CD14-positive monocyte (primary cell): ENCODE data around the gene F13A1. TPM values are rescaled to one million over a fixed set of nuclear protein-coding genes. Genes with fewer than 3 reads are reported as not detected.

Experiments used
- DNase-seq, 3 donors: peaks; one replicate each; pipeline ENCODE4 v3.0.0-alpha.2; 2011 to 2022
- H2AFZ ChIP-seq: 2 replicates; pipeline ENCODE4 v1.6.0; 2012; ENCODE audit warnings: mild to moderate bottlenecking, low read depth, low read length, inconsistent platforms; ENCODE audit not compliant: insufficient read depth, poor library complexity, severe bottlenecking
- H3K27ac ChIP-seq, 2 donors: 1 replicate in 1 of 2; 2 replicates in 1 of 2; pipeline ENCODE4 v1.5.1; 2012 to 2013; ENCODE audit warnings: low read length in 2 of 2, control low read depth in 1 of 2, inconsistent platforms in 1 of 2, low read depth in 1 of 2, mild to moderate bottlenecking in 1 of 2
- H3K27me3 ChIP-seq, 2 donors: one replicate each; pipeline versions ENCODE4 v1.6.0 to v1.6.1; 2011 to 2013; ENCODE audit warnings: low read length in 2 of 2; ENCODE audit not compliant: control insufficient read depth in 2 of 2, insufficient read depth in 2 of 2
- H3K36me3 ChIP-seq, 2 donors: replicated peaks in 1 of 2; 1 replicate in 1 of 2; 2 replicates in 1 of 2; pipeline versions ENCODE4 v1.5.1 to v1.6.1; 2012 to 2013; ENCODE audit warnings: low read length in 2 of 2, control low read depth in 1 of 2, inconsistent platforms in 1 of 2, mild to moderate bottlenecking in 1 of 2; ENCODE audit not compliant: insufficient read depth in 2 of 2, control insufficient read depth in 1 of 2
- H3K4me1 ChIP-seq, 2 donors: 1 replicate in 1 of 2; 2 replicates in 1 of 2; pipeline versions ENCODE4 v1.5.1 to v1.6.1; 2012 to 2013; ENCODE audit warnings: low read length in 2 of 2, control low read depth in 1 of 2, inconsistent platforms in 1 of 2, mild to moderate bottlenecking in 1 of 2, moderate library complexity in 1 of 2; ENCODE audit not compliant: insufficient read depth in 2 of 2, control insufficient read depth in 1 of 2
- H3K4me2 ChIP-seq: replicated peaks from 2 replicates; pipeline ENCODE3; 2012; ENCODE audit warnings: low read length, moderate library complexity, mild to moderate bottlenecking; ENCODE audit not compliant: poor library complexity, severe bottlenecking; ENCODE audit errors: extremely low read depth
- H3K4me3 ChIP-seq, 3 experiments: fragments of 200-600 bp in 1 of 3; sonication (generic) in 1 of 3; replicated peaks in 1 of 3; 1 replicate in 2 of 3; 2 replicates in 1 of 3; pipeline ENCODE4 v1.5.1; 2011 to 2013; ENCODE audit warnings: low read length in 3 of 3, mild to moderate bottlenecking in 3 of 3, control low read depth in 2 of 3, low read depth in 2 of 3, inconsistent platforms in 1 of 3, moderate library complexity in 1 of 3
- H3K79me2 ChIP-seq: 2 replicates; pipeline ENCODE4 v1.6.0; 2012; ENCODE audit warnings: mild to moderate bottlenecking, control low read depth, inconsistent platforms, low read length, moderate library complexity; ENCODE audit not compliant: insufficient read depth
- H3K9ac ChIP-seq: 2 replicates; pipeline ENCODE4 v1.6.0; 2017; ENCODE audit warnings: low read length, mild to moderate bottlenecking; ENCODE audit not compliant: insufficient read depth, poor library complexity, severe bottlenecking
- H3K9me3 ChIP-seq, 2 donors: replicated peaks in 1 of 2; 1 replicate in 1 of 2; 2 replicates in 1 of 2; pipeline versions ENCODE4 v1.5.1 to v1.6.1; 2012 to 2013; ENCODE audit warnings: low read length in 2 of 2, control low read depth in 1 of 2; ENCODE audit not compliant: control insufficient read depth in 1 of 2, insufficient read depth in 1 of 2
- H4K20me1 ChIP-seq: 2 replicates; pipeline ENCODE4 v1.6.0; 2012; ENCODE audit warnings: mild to moderate bottlenecking, low read length, control low read depth, moderate library complexity; ENCODE audit not compliant: insufficient read depth
- H3K27ac Mint-ChIP-seq, 7 donors: one replicate each; pipeline ENCODE4 v1.8.0; 2020; ENCODE audit warnings: mild to moderate bottlenecking in 7 of 7, mixed read lengths in 7 of 7, moderate library complexity in 6 of 7, inconsistent platforms in 2 of 7
- H3K27me3 Mint-ChIP-seq, 3 donors: one replicate each; pipeline ENCODE4 v1.8.0; 2021 to 2022; ENCODE audit warnings: low read depth in 3 of 3, mild to moderate bottlenecking in 3 of 3, mixed read lengths in 3 of 3, moderate library complexity in 3 of 3, inconsistent platforms in 1 of 3
- H3K36me3 Mint-ChIP-seq, 2 donors: one replicate each; pipeline ENCODE4 v1.8.0; 2020; ENCODE audit warnings: mixed read lengths in 2 of 2, inconsistent platforms in 1 of 2, mild to moderate bottlenecking in 1 of 2
- H3K4me1 Mint-ChIP-seq: one replicate; pipeline ENCODE4 v1.8.0; 2020; ENCODE audit warnings: mild to moderate bottlenecking, mixed read lengths
- H3K4me3 Mint-ChIP-seq, 2 donors: one replicate each; pipeline ENCODE4 v1.8.0; 2020; ENCODE audit warnings: mild to moderate bottlenecking in 2 of 2, mixed read lengths in 2 of 2, moderate library complexity in 1 of 2
- H3K9me3 Mint-ChIP-seq, 7 donors: one replicate each; pipeline ENCODE4 v1.8.0; 2020 to 2022; ENCODE audit warnings: mixed read lengths in 7 of 7, mild to moderate bottlenecking in 6 of 7, moderate library complexity in 6 of 7, inconsistent platforms in 2 of 7
- WGBS: methylation state at CpG from one replicate; pipeline ENCODE4 v1.1.5; 2013; ENCODE audit warnings: missing lambda C conversion rate; ENCODE audit not compliant: insufficient coverage; 5-methylcytosine and 5-hydroxymethylcytosine counted together
- intact Hi-C, 2 donors: fragments of 100-400 bp; cut with micrococcal nuclease; formaldehyde crosslinking; loops; one replicate each; pipeline versions ENCODE4 v1.15.0 to v1.15.1; 2023
- polyA plus RNA-seq, 3 donors: library from polyadenylated mRNA; depleted of rRNA in 1 of 3; unstranded in 2 of 3; stranded (reverse) in 1 of 3; fragments of 300-500 nt in 2 of 3; fragments of >200 nt in 1 of 3; fragmentation: Illumina TruSeq in 2 of 3; gene quantifications; 1 replicate in 2 of 3; 2 replicates in 1 of 3; pipeline ENCODE4 v1.2.3, GENCODE V29; 2012 to 2021
- TF ChIP-seq, protein P1 (sequence below): fragments of 200-600 bp; IDR thresholded peaks from one replicate; pipeline ENCODE4 v1.8.0; 2022; ENCODE audit warnings: antibody characterized with exemption, mild to moderate bottlenecking

The F13A1 gene
- polyA plus RNA-seq, 3 donors: 49.0 to 136 (median 105) TPM

DNA sequence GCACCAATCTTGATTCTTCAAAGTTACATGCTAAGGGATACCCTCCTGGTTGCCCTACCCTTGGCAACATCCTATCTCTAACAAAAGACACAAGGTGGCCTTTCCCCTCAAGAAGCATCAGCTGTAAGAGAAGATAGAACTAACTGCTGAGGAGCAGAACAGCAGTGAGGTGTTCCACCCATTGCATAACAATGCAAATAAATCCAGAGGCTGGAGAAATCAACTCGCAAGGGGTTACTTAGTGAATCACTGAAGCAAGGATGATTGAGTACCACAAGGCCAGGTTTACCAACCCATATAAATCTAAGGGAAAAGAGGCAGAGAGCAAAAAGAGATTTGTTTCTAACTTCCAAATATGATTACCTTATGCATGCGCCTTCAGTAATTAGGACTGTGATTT, 36.7 kb downstream of the F13A1 start:
- Histone ChIP-seq H3K9me3 (no peaks in the 10 kb centered on the region), H3K27me3 (no peaks in the 10 kb centered on the region), H3K4me1 (peaks cover 12 to 18% of the 10 kb centered on the region in 2 donors), H2AFZ (no peak overlapping the region), H3K4me3 (no peak overlapping the region), H3K4me2 (no peak overlapping the region), H3K9ac (no peak overlapping the region), H4K20me1 (no peaks in the 10 kb centered on the region), H3K79me2 (no peaks in the 10 kb centered on the region), H3K36me3 (peaks cover 0 to 5% of the 10 kb centered on the region in 2 donors), H3K27ac (peak overlapping the region in 1 of 2 donors; percentile 60)
- TF ChIP-seq, protein P1, sequence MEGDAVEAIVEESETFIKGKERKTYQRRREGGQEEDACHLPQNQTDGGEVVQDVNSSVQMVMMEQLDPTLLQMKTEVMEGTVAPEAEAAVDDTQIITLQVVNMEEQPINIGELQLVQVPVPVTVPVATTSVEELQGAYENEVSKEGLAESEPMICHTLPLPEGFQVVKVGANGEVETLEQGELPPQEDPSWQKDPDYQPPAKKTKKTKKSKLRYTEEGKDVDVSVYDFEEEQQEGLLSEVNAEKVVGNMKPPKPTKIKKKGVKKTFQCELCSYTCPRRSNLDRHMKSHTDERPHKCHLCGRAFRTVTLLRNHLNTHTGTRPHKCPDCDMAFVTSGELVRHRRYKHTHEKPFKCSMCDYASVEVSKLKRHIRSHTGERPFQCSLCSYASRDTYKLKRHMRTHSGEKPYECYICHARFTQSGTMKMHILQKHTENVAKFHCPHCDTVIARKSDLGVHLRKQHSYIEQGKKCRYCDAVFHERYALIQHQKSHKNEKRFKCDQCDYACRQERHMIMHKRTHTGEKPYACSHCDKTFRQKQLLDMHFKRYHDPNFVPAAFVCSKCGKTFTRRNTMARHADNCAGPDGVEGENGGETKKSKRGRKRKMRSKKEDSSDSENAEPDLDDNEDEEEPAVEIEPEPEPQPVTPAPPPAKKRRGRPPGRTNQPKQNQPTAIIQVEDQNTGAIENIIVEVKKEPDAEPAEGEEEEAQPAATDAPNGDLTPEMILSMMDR: no peak
- intact Hi-C loops: no loop called here
- Mint-ChIP-seq H3K27me3 (peaks cover 0 to 2% (median 0%) of the 10 kb centered on the region in 3 donors), H3K4me1 (peaks cover 27% of the 10 kb centered on the region), H3K4me3 (no peak overlapping the region), H3K36me3 (peaks cover 6 to 25% of the 10 kb centered on the region in 2 donors), H3K9me3 (peaks cover 0 to 5% (median 0%) of the 10 kb centered on the region in 7 donors), H3K27ac (peak overlapping the region; percentile 22 to 92 (median 87))
- WGBS: no CpG with 5 or more reads among the region's 2 CpGs
- DNase-seq: peak in 2 of 3 donors; percentile 5 to 6

DNA sequence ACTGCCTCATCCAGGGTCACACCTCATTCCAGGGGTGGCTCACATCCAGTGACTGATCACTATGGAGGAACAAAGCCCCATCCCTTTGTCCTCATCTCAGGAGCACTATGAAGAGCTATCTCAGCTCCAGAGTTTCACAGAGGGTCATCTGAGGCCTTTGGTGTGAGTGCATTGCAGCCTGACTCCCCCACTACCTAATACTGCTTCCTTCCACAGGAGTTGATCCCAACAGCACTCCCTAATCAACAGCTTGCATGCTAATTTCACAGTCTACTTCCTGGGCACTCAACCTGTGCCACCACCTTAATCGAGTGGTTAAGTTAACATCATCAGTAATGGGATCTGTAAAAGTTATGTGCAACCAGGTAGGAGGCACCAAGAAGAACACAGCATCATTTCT, 37.7 kb downstream of the F13A1 start:
- Histone ChIP-seq H3K79me2 (no peaks in the 10 kb centered on the region), H3K27ac (no peak overlapping the region), H3K36me3 (peaks cover 0 to 5% of the 10 kb centered on the region in 2 donors), H4K20me1 (no peaks in the 10 kb centered on the region), H3K27me3 (no peaks in the 10 kb centered on the region), H2AFZ (no peak overlapping the region), H3K4me1 (peaks cover 12 to 20% of the 10 kb centered on the region in 2 donors), H3K4me2 (no peak overlapping the region), H3K9ac (no peak overlapping the region), H3K9me3 (no peaks in the 10 kb centered on the region), H3K4me3 (no peak overlapping the region)
- H3K4me3 Mint-ChIP-seq: no peak overlapping the region
- peaks cover 9 to 33% of the 10 kb centered on the region in 2 donors for H3K36me3 Mint-ChIP-seq
- TF ChIP-seq, protein P1: no peak
- peak overlapping the region in 1 of 7 donors; percentile 25 for H3K27ac Mint-ChIP-seq
- peaks cover 29% of the 10 kb centered on the region for H3K4me1 Mint-ChIP-seq
- peaks cover 0 to 5% (median 0%) of the 10 kb centered on the region in 7 donors for H3K9me3 Mint-ChIP-seq
- WGBS: no CpG with 5 or more reads among the region's 1 CpG
- peaks cover 0 to 2% (median 0%) of the 10 kb centered on the region in 3 donors for H3K27me3 Mint-ChIP-seq
- intact Hi-C loops: no loop called here
- DNase-seq: no peak
